ENCODE measurements around the gene GPR15LG.

DNA sequence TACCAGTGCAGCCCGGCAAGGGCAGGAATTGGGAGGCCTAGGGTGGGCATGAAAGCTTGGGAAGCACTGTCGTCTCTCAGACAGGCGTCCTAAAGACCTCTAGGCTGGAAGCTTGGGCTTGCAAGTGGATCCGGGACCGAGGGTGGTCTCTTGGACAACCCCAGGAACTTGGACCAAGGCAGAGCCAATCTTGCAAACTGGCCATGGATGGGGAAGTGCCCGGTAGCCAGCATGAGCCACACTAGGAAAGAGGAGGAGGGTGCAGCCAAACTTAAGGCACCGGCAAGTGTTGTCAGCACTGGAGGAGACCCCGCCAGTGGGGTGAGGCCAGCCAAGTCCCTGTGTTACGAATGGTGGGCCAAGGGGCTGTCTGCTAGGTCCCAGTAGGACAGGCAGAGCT is 43.2 kb downstream of the GPR15LG start:
- TF ChIP-seq ZFX (IDR thresholded peaks at IDR 0.05) = no peak
- TF ChIP-seq, protein P1, sequence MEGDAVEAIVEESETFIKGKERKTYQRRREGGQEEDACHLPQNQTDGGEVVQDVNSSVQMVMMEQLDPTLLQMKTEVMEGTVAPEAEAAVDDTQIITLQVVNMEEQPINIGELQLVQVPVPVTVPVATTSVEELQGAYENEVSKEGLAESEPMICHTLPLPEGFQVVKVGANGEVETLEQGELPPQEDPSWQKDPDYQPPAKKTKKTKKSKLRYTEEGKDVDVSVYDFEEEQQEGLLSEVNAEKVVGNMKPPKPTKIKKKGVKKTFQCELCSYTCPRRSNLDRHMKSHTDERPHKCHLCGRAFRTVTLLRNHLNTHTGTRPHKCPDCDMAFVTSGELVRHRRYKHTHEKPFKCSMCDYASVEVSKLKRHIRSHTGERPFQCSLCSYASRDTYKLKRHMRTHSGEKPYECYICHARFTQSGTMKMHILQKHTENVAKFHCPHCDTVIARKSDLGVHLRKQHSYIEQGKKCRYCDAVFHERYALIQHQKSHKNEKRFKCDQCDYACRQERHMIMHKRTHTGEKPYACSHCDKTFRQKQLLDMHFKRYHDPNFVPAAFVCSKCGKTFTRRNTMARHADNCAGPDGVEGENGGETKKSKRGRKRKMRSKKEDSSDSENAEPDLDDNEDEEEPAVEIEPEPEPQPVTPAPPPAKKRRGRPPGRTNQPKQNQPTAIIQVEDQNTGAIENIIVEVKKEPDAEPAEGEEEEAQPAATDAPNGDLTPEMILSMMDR (conservative IDR thresholded peaks at IDR 0.05) = no peak
